Right ventricle myocardium inferior (tissue), 1 donor: Measurements from ENCODE around the gene RABAC1. TPM values are rescaled to one million over a fixed set of nuclear protein-coding genes. Genes with fewer than 3 reads are reported as not detected.

Source experiments
- ATAC-seq: fragments of 200-7000 bp; cut with Tn5 transposase; one replicate; pipeline ENCODE4 v1.9.1; 2020; ENCODE audit warnings: mild to moderate bottlenecking, moderate library complexity
- DNase-seq: peaks from one replicate; pipeline ENCODE4 v3.0.0; 2021; ENCODE audit errors: missing footprints
- intact Hi-C: fragments of 100-400 bp; cut with DNase I; formaldehyde crosslinking; loops from one replicate; pipeline ENCODE4 v1.11.0; 2022
- long read RNA-seq: library from polyadenylated mRNA; unstranded; transcript quantifications from one replicate; pipeline ENCODE4 v2.0.0, GENCODE V29; 2021
- total RNA-seq: library from RNA; stranded (reverse); fragmentation: NEBNext Ultra II Directional; extraction: Animal tissue kit (Norgen Biotek cat#: 25700); gene quantifications from one replicate; pipeline ENCODE4 v1.2.1, GENCODE V29; 2021
- donor health status: DM: no; HTN: yes; CAD: no; lungs with severe emphysema.

The RABAC1 gene, protein sequence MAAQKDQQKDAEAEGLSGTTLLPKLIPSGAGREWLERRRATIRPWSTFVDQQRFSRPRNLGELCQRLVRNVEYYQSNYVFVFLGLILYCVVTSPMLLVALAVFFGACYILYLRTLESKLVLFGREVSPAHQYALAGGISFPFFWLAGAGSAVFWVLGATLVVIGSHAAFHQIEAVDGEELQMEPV
- total RNA-seq: 68.4 TPM
- long read RNA-seq, transcript RABAC1-201 (5 exons, 821 nt): major isoform, 41 of 49 reads
- long read RNA-seq, partial matches to known transcripts: 2 of 49 reads
- long read RNA-seq, other reads (novel, unspliced or antisense): 2 of 49 reads

DNA sequence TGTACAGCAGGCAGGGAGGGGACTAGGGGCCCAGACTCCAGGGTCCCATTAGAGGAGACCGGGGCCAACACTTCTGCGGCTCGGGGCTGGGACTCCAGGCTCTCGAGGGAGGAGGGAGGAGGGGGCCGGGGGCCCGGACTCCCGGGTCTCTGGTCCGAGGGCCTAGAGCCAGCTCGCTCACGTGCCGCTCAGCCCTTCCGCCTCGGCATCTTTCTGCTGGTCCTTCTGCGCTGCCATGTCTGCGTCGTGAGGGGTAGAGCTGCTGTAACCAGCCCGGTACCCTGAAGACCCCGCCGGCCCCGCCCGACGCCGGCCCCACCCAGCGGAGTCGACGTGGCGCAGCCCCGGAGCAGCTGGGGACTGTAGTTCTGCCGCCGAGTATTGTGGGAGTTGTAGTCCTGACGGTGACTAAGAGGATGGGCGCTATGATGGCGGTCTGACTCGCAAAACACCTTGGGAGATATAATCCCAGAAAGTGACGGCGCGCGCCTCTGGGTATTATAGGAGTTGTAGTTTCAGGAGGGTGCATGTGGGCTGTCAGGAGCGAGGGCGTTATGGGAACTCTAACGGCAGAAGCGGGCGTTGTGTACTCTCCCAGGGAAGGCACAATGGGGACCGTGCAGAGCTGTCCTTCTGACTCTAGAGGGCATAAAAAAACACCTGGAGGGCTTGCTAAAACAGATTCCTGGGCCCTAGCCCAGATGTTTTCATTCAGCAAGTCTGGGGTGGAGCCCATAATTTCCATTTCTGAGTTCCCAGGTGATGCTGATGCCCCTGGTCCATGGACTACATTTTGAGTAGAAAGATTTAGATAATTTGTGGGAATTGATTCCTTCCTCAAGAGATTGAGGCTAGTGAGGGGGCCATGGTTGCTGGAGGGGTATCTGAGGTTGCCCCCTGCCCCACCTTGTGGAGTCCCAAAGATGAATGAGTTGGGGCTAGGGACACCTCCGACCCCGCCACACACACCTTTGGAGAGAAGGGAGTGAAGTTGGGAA, at the start of gene RABAC1:
TSS of gene RABAC1 (minus strand) at position 266 of the 998 bp plus-strand sequence. CDS start at position 237, 29 bp downstream.
- intact Hi-C loops: loop anchor here (5.0 kb wide), 1 partner anchor 97 kb away; the partner anchor contains the start of gene RPS19
- DNase-seq: peak; percentile 93
- peak; percentile 95 for ATAC-seq

DNA sequence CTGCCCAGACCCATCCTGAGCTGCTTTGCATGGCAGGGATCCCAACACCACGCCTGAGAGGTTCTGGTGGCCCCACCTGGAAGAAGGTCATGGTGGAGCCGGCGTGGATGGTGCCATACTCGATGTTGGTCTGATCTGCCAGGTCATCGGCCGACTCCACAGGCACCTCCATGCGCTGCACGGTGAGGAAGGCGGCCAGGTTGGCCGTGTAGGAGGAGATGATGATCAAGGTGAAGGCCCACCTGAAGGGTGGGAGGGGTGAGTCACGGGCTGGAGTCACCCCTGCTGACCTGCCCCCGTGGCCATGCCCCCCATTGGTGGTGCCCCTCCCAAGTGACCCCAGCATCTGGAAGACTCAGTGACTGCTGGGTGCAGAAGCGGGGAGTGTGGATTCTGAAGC, 47.4 kb upstream of the RABAC1 start:
- no peak for DNase-seq
- intact Hi-C loops: no loop called here
- ATAC-seq: no peak

DNA sequence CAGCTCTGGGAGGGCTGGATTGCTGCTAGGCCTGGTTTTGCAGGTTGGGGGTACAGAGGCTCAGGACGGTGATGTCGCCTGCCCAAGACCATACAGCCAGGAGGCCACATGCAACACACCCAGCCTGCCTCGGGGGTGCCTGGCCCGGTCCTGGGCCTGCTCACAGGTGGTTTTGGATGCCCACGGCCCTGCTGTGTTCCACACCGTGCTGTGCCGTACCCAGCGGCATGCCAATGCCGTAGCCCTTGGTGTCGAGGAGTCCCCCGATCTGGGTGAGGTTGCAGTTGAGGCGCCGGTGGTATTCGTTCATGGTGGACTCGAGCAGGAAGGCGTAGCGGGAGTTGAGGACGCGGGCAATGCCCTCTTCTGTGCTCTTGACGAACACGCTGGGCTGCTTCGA, 46.4 kb upstream of the RABAC1 start:
- DNase-seq (peak; percentile 42), ATAC-seq (no peak)
- intact Hi-C loops: no loop called here

DNA sequence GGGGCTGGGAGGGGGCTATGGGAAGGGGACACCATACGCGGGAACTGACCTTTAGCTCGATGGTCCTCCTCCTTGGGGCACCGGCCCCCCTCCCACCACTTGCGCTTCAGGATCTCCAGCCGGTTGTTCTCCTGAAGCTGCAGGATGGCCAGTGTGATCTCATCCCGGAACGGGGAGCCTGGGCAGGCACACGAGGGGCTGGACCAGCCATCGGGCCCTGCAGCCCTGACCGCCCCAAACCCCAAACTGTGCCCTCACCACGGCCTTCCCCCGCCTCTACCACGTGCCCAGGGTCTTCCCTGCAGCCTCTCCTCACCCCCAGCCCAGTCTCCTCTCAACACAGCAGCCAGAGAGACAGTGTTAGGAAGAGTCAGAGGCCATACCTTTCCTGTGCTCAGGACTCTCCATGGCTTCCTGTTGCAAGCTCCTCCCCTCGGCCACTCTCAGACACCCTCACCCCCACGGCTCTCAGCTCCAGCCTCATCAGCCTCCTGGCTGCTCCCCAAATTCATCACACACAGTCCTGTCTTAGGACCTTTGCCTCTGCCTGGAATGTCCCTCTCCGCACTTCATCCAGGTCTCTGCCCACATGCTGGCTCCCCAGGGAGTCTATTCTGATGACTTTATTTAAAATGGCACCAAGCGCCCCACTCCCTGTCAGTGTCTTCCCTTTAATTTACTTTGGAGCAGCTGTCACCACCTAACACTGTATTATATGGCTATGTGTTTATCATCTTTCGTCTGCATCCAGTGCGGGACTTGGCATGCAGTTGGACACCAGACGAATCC, 44.6 kb upstream of the RABAC1 start:
- ATAC-seq (no peak), DNase-seq (peak; percentile 23)
- intact Hi-C loops: no loop called here

DNA sequence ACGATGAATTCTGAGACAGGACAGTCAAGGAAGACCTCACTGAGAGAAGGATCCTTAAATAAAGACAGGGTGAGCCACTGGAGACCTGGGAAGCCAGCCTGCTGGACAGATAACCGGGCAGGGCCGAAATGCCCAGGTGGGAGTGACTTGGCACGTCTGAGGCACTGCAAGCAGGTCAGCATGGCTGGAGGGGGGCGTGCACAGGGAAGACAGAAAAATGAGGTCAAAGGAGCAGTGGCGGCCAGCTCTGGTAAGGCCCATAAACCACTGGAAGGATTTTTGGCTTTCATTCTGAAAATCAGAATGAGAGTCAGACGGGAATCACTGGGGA, 40.7 kb upstream of the RABAC1 start:
- peak; percentile 42 for DNase-seq
- intact Hi-C loops: loop anchor here (5.0 kb wide), 2 partner anchors 32 to 92 kb away; no protein-coding TSS in a partner anchor
- ATAC-seq: no peak

DNA sequence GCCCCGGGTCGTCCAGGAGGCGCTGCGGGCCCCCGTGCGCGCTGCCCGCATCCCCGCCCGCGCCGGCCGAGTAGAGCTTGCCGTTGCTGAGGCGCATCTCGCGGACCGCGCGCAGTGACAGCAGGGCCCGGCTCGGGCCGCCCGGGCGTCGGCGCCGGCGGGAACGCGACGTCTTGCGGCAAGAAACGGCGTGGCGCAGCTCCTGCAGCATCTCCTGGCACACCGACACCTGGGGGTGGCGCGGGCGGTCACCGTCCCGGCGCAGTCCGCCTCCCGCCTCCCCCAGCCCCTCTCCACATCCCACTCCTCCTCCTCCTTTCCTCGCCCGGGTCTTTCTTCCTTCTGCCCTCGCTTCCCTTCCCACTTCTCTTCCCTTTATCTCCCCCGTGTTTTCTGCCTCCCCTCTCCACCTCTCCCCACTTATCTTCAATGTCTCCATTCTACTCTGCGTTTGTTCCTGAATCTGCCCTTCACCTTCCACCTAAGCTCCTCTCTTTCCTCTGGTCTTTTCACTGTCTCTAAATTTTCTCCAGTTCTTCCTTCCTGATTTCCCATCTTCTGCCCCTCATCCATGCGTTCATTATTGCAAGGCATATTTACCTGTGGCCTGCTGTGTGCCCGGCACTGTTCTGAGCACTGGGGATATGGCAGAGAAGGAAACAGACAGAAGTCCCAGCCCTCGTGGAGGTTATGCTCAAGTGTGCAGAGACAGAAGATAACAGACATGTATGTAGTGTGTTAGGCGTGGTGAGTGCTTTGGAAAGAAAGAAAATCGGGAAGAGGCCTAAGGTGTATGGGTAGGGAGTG, 40.2 kb upstream of the RABAC1 start:
- intact Hi-C loops: loop anchor here (5.0 kb wide), 2 partner anchors 33 to 93 kb away; no protein-coding TSS in a partner anchor
- ATAC-seq: no peak
- DNase-seq: peak; percentile 26

DNA sequence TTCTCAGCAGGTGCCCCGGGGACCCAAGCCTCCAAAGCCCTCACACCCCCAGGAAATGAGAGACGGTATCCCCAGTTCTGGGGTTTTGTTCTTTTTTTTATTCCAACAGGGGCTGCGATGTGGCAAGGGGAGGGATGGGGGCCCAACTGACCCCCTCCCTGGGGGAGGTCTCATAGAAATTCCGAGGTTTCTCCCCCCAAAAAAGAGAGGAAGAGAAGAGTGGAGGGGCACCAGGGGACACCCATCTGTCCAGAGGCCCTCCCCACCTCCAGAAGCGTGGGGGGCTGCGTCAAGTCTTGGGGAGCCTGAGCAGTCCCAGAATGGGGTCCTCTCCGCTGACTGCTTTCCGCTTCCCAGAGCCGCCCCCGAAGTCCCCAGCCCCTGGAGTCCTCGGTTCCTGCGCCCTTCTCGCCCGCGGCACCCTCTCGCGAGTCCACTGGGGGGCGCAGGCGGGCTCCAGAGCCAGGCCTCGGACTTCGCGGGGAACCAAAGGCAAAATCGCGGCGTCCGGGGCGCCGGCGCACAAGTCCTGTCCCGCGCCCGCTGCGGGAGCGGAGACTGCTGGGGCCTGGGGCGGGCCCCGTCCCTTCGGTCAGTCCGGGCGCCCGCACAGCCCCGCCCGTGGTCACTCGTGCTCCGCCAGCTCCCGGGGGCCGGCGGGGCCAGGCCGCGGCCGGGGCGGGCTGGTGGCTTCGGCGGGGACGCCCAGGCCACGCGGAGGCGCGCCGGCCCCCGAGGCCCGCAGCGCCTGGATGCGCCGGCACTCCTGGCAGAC, 39.3 kb upstream of the RABAC1 start:
- ATAC-seq (no peak), DNase-seq (peak; percentile 68)
- intact Hi-C loops: loop anchor here (5.0 kb wide), 2 partner anchors 34 to 94 kb away; no protein-coding TSS in a partner anchor

DNA sequence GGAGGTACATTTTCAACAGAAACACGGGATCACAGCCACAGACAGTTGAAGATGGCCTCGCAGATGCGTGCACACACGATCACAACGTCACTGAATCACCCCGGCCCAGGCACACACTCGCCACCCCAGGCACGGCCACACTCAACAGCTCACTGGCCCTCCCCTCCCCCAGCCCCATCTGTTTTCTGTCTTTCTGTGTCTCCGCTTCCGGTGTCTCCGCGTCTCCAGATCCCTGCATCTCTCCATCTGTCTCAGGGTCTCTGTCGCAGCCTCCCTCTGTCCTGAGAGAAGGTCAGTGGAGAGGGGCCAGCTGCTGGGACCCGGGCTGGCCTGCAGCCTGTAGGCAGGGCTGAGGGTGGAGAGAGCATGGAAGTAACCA, 38.7 kb upstream of the RABAC1 start:
- ATAC-seq (no peak), DNase-seq (peak; percentile 33)
- intact Hi-C loops: loop anchor here (5.0 kb wide), 2 partner anchors 34 to 94 kb away; no protein-coding TSS in a partner anchor

DNA sequence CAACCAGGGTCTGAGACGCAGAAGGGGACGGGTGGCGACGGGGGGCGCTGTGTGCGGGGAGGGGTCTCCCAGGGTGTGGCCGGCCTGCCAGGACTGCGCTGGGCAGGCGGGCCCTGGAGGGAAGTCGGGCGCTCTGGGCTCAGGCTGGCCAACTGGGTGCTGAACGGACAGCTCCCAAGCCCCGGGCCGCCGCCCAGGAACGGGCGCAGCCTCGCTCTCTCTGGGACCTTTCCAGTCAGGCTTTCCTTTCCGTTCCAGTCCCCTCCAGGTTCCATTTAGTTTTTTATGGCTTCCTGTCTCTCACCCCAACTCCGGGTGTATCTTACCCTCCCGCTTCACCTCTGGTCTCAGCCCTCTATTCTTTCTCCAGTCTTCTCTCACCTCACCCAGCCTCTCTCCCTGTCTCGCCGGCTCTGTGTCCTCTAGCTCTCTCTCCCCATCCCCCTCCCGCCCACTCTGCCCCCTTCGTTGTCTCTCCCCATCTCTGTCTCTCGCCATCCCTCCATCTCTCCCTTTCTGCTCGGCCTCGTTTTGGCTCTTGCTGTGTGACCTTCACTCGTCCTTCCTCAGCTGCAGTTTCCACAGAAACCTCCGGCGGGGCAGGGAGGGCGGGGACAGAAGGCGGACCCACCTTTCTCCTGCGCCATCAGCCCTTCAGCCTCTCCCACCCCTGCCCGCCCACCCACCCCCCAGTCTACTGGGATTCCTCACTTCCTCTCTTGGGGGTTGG, 38.2 kb upstream of the RABAC1 start:
- DNase-seq: peak; percentile 13
- intact Hi-C loops: loop anchor here (5.0 kb wide), 2 partner anchors 35 to 95 kb away; no protein-coding TSS in a partner anchor
- peak; percentile 20 for ATAC-seq

DNA sequence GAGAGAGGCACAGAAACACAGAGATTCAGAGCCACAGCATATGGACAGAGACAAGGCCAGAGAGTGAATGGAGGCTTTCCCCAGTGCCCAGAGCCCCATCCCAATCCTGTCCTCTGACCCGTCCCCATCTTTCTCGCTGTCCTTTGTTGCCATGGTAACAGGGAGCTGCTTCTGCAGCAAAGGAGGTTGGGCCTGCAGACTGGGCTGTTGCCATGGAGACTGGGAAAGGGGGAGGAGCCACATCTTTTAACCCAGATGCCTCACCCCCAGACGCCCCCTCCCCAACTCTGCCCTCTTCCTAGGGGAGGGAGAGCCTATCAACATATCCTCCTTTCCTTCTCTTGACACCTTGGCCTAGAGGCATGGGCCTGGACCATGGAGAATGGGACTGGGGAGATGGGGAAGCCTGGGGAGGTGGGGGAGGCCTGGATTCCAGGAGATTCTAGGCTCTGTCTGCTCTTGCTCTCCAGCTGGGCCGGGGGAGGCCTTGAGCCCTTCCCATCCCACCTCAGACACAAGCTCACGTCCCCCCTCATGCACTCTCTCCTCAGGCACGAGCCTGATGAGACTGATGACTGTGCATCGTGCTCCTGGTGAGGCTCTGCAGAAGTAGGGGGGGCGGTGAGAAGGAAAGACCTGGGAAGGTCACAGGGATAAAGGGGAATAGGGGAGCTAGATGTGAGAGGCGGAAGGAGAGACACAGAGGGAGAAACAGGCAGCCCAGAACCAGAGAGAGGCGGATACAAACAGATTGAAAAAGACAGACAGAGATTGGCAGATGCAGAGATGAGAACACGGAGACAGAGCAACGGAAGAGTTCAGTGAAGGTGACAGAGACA, 37.1 kb upstream of the RABAC1 start:
- no peak for DNase-seq
- intact Hi-C loops: loop anchor here (5.0 kb wide), 2 partner anchors 36 to 96 kb away; no protein-coding TSS in a partner anchor
- ATAC-seq: no peak

DNA sequence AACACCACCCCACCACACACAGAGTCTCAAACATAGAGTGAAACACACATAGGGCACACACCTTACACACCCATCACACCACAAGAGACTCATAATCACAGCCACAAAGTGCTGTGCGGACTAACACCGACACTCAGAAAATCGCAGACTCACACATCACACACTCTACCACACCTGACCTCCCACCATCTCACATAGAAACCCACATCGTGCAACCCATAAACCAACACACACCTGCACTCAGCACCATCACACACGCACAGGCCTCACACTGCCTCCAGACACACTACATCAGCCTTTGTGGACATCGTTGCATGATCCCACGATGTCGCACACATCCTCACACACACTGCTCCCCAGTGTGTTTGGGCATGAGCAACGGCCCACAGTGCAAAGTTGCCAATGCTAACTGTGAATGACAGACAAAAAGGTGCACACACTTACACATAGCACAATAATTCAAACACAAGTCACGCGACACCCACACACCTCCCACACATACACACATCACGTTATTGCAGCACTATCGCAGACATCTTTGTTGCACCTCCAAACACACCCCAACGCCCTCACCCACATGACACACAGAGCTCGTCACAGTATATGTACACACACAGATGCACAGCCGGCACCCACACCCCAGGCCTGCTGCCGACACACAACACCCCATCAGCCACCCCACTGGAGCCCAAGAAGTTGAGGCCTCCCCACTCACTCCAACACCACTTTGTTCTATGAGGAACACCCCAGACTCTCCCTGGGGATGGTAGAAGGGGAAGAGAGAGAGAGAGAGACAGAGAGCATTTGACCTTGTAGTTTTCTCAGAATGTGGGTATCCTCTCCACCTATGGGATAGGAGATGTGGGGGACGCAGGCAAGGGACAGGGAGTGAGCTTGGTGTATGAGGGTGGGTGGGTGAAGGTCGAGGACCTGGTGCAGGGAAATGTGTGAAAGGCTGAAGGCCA, 36.2 kb upstream of the RABAC1 start:
- intact Hi-C loops: loop anchor here (1.0 to 5.0 kb wide), 3 partner anchors 37 to 97 kb away; no protein-coding TSS in a partner anchor
- ATAC-seq (no peak), DNase-seq (no peak)

DNA sequence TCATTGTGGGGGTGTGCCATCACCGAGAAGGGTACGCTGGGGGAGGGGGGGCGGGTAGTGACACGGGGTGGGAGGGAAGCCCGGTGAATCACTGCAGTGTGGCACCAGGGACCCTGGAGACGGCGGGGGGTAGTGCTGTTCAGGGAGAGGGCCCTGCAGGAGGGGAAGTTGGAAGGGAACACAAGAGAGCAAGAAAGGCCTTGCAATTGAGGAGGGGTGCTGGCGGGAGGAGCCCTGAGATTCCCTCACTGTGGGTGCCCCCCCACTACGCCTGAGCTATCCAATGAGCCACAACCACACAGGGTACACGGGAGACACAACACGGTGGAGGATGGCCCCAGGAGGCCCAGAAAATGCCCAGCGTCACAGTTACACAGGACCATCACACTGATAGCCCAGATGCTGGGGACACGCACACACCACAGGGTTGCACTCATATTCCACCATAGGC, 35.4 kb upstream of the RABAC1 start:
- ATAC-seq: no peak
- intact Hi-C loops: loop anchor here (1.0 kb wide), 1 partner anchor 81 kb away; no protein-coding TSS in a partner anchor
- DNase-seq: no peak

DNA sequence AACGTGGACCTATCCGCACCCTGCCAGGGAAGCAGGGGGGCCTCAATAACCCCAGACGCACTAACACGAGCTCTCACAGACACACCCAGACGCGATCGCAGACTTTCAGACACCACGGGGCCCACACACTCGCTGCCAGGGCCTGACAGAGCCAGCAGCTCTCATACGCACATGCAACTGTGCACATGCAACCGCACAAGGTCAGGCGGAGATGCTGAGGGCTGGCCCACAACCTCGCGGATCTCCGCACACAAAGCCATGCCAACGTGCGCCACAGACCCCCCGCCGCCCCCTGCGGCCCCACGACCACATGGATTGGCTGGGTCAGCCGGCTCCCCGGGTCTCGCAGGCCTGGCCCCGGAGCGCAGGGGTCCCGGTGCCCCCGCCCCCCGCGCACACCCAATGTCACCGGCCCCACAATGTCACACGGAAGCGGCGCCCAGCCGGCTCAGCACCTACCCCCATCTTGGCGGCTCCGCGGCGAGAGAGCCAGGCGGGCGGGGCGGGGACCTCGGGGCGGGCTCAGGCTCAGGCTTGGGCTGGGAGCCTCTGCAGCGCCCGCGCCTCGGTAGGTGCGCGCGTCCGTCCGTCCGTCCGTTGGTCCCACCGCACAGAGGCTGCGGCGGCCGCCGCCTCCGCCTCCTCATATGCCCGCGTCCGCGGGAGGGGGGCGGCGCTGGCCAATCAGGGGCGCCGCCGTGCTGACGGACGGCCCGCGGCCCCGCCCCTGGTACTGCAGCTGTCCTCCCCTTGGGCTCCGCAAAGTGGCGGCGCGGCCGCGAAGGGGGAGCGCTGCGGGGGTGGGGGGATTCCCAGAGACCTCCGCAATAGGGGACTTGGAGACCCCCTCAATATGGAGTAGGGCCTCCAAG, 34.7 kb upstream of the RABAC1 start, which contains the start of gene ATP1A3:
TSS of gene ATP1A3 (minus strand) at position 619 of the 872 bp plus-strand sequence. CDS start at position 465, 154 bp downstream.
- ATAC-seq: peak; percentile 78
- DNase-seq: peak; percentile 86
- intact Hi-C loops: loop anchor here (1.0 kb wide), 1 partner anchor 81 kb away; no protein-coding TSS in a partner anchor
